SHP77 (cell line): ENCODE measurements around the gene PSMC2.

Experiments used
- DNase-seq, 2 experiments: peaks; one replicate each; lab custom pipeline; 2025; lab: John Stamatoyannopoulos, UW

PSMC2 gene

GRCh38 chr7:103347507-103348267, at the start of gene PSMC2:
PSMC2 (plus strand) TSS chr7:103347643; CDS start chr7:103347712, 69 bp downstream.
- DNase-seq, result peak; percentile 75 to 91

GRCh38 chr7:103297837-103298179, 49.6 kb upstream of the PSMC2 start:
- no peak for DNase-seq

- DNase-seq, result no peak
Measured at GRCh38 chr7:103299660-103300059, 47.8 kb upstream of the PSMC2 start.

GRCh38 chr7:103301441-103301840, 46.0 kb upstream of the PSMC2 start:
- no peak for DNase-seq

- no peak for DNase-seq
Measured at GRCh38 chr7:103307503-103308231, 39.8 kb upstream of the PSMC2 start.

GRCh38 chr7:103314852-103315251, 32.6 kb upstream of the PSMC2 start:
- DNase-seq, result no peak

- DNase-seq, result no peak
Measured at GRCh38 chr7:103316380-103316941, 31.0 kb upstream of the PSMC2 start.

- DNase-seq, result no peak
Measured at GRCh38 chr7:103317009-103317408, 30.4 kb upstream of the PSMC2 start.

GRCh38 chr7:103325744-103326143, 21.7 kb upstream of the PSMC2 start:
- no peak for DNase-seq

GRCh38 chr7:103336761-103337160, 10.7 kb upstream of the PSMC2 start:
- DNase-seq, result no peak

- DNase-seq, result no peak
Measured at GRCh38 chr7:103338864-103339263, 8.6 kb upstream of the PSMC2 start.

- no peak for DNase-seq
Measured at GRCh38 chr7:103341466-103341865, 6.0 kb upstream of the PSMC2 start.

- no peak for DNase-seq
Measured at GRCh38 chr7:103343332-103343731, 4.1 kb upstream of the PSMC2 start.

- no peak for DNase-seq
Measured at GRCh38 chr7:103343758-103344452, 3.5 kb upstream of the PSMC2 start.

GRCh38 chr7:103344453-103345149, 2.8 kb upstream of the PSMC2 start, which contains the start of gene DNAJC2:
DNAJC2 (minus strand) TSS chr7:103344767; CDS start chr7:103344622, 145 bp downstream.
- peak; percentile 90 to 92 for DNase-seq

GRCh38 chr7:103346396-103346795, 1.0 kb upstream of the PSMC2 start:
- no peak for DNase-seq

GRCh38 chr7:103348452-103348851, 1.0 kb downstream of the PSMC2 start:
- DNase-seq, result no peak

GRCh38 chr7:103348959-103349358, 1.5 kb downstream of the PSMC2 start:
- DNase-seq, result no peak

- no peak for DNase-seq
Measured at GRCh38 chr7:103349805-103350204, 2.4 kb downstream of the PSMC2 start.

- no peak for DNase-seq
Measured at GRCh38 chr7:103369432-103369831, 22.0 kb downstream of the PSMC2 start.

- DNase-seq, result no peak
Measured at GRCh38 chr7:103373866-103374643, 26.6 kb downstream of the PSMC2 start.
